Measurements from ENCODE around the gene CHSY1.

Gene CHSY1

GRCh38 chr15:101185770-101186169 lies 66.1 kb downstream of the CHSY1 start:
- DNase-seq, result no peak

- DNase-seq, result no peak
These were observed 66.5 kb downstream of the CHSY1 start for GRCh38 chr15:101185336-101185735.

GRCh38 chr15:101184830-101185229 lies 67.0 kb downstream of the CHSY1 start:
- DNase-seq, result no peak

- no peak for DNase-seq
These were observed 67.9 kb downstream of the CHSY1 start for GRCh38 chr15:101183931-101184305.

- no peak for DNase-seq
These were observed 68.5 kb downstream of the CHSY1 start for GRCh38 chr15:101183226-101183930.

GRCh38 chr15:101182215-101182614 lies 69.6 kb downstream of the CHSY1 start:
- DNase-seq, result no peak

- no peak for DNase-seq
These were observed 70.5 kb downstream of the CHSY1 start for GRCh38 chr15:101181349-101181748.

- no peak for DNase-seq
These were observed 71.1 kb downstream of the CHSY1 start for GRCh38 chr15:101180620-101181307.

- no peak for DNase-seq
These were observed 72.3 kb downstream of the CHSY1 start for GRCh38 chr15:101179341-101180153.

- no peak for DNase-seq
These were observed 72.9 kb downstream of the CHSY1 start for GRCh38 chr15:101178931-101179330.

GRCh38 chr15:101178479-101178878 lies 73.4 kb downstream of the CHSY1 start:
- no peak for DNase-seq

GRCh38 chr15:101177866-101178265 lies 74.0 kb downstream of the CHSY1 start:
- no peak for DNase-seq

GRCh38 chr15:101176625-101177024 lies 75.2 kb downstream of the CHSY1 start:
- no peak for DNase-seq

- no peak for DNase-seq
These were observed 76.4 kb downstream of the CHSY1 start for GRCh38 chr15:101175401-101175800.

- DNase-seq, result no peak
These were observed 77.5 kb downstream of the CHSY1 start for GRCh38 chr15:101174152-101174920.

- no peak for DNase-seq
These were observed 78.4 kb downstream of the CHSY1 start for GRCh38 chr15:101173233-101174119.

- no peak for DNase-seq
These were observed 79.3 kb downstream of the CHSY1 start for GRCh38 chr15:101172501-101173071.

GRCh38 chr15:101171954-101172353 lies 79.9 kb downstream of the CHSY1 start:
- no peak for DNase-seq

GRCh38 chr15:101170568-101171350 lies 81.1 kb downstream of the CHSY1 start:
- no peak for DNase-seq

GRCh38 chr15:101169495-101170071 lies 82.3 kb downstream of the CHSY1 start:
- no peak for DNase-seq

All from NCI-H345 (cell line).